Measurements from ENCODE around the gene RPL10L.

RPL10L gene

GRCh38 chr14:46651526-46652144 is at the start of gene RPL10L:
Gene RPL10L, minus strand, starts transcription at chr14:46651781. Its CDS starts 45 bp downstream, at chr14:46651736.
- DNase-seq (ENCODE audit: low read depth), result no peak

DNA sequence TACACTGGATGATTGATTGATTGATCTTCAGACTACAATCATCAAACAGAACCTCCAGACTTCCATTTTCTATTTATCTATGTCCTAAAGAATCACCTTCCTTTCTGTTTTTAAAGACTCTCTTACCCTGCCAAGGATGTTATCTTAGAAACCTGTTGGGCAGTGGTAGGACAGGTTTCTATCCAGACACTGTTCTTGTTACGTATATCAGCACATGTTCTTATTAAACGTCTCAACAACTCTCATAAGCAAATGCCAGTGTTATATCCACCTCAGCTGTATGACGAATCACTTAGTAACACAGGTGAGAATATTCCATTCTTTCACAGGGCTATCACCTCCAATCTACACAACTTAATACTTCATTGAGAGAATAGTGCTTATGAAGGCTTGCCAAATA is 40.2 kb upstream of the RPL10L start:
- DNase-seq (ENCODE audit: low read depth), result no peak

- no peak for DNase-seq (ENCODE audit: low read depth)
Measured at GRCh38 chr14:46686652-46687051, 35.1 kb upstream of the RPL10L start.

DNA sequence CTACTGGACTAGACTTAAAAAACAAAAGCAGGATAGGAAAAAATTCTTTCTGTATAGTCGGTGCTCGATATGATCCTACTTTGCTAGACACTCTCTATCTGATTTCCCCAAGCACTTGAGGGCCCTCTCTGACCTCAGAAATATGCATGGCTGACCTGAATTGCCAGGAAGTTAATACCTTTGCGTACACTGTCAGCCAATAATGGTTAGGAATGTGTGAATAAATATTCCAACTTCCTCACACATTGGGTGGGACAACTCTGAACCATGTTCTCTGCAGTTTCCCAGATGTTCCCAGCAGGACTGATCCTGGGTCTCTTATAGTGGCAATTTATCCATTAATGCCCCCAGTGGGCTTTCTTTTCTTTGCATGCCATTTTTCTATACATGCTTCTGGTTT is 20.5 kb upstream of the RPL10L start:
- no peak for DNase-seq (ENCODE audit: low read depth)

GRCh38 chr14:46663382-46663781 is 11.8 kb upstream of the RPL10L start:
- no peak for DNase-seq (ENCODE audit: low read depth)

DNA sequence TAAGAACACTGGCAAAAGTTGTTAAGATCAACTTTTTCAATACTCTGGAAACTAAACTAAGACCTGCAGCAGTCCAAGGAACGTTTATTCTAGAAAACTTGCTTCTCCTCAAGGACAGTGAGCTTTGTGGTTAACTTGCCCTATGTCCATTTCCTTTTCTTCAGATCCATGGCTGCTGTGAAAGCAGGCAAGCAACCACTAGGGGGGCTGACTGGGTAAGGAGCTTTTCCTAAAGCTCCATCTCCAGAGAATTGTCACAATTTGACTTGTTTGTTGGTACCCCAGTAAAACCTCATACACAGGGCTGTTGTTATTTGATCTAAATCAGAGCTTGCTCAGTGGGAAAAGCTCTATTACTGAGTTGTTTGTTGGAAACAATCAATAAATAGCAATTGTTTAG is 10.1 kb upstream of the RPL10L start:
- DNase-seq (ENCODE audit: low read depth), result no peak

DNA sequence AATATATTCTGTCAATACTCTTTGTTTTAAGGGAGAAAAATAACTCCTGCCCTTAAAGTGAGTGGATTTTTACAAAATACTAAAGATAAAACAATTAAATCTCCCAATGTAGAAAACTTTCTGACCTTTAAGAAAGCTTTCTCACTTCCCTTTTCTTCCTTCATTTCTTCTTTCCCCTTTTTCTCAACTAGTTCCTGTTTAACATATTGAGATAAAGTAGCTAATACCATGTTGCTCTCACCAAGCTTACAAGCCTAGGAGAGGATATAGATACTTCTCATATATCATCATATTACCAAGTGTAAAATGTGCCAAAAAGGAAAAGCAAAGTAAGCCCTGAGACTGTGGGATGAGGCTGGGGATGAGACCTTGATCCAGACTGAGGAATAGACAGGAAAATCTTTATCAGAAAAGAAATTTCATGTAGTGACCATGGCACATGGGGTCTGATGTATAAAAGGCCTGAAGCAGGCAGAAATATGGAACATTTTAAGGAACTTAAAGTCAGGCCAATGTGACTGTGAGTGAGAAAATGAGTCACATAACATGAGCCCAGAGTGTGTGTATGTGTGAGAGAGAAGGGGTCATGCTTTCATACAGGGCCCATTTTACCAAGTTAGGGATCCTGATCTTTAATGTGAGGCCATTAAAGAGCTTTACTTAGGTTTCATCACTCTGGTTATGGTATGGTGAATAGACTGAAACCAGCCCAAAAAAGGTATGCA is 1.6 kb upstream of the RPL10L start:
- DNase-seq (ENCODE audit: low read depth), result no peak

DNA sequence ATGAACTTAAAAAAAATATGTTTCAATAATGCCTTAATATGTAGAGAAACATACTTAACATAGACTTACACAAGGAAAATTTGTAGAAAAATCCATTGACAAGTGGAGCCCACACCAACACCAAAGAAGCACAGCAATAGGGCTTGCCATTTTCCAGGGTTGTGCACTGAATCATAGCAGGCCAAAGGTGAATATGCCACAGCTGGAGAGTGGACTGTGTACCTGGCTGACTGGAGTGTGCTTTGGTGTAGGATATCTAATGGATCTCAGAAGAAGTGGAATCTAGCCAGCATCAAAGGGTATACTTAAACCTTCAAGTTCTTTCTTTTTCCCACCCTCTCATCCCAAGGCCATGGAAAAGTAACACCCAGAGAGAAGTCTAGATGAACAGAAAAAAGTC is 4.8 kb downstream of the RPL10L start:
- DNase-seq (ENCODE audit: low read depth), result no peak

- DNase-seq (ENCODE audit: low read depth), result no peak
Measured at GRCh38 chr14:46626876-46627275, 24.7 kb downstream of the RPL10L start.
